Sigmoid colon (tissue), 7 donors: ENCODE data around the gene PDZRN3. TPM values are rescaled to one million over a fixed set of nuclear protein-coding genes. Genes with fewer than 3 reads are reported as not detected.

Experiments used
- DNase-seq: peaks from one replicate; pipeline ENCODE4 v3.0.0-alpha.2; 2019
- H3K27ac ChIP-seq, 4 donors: fragments of 200-600 bp; sonication (generic); one replicate each; pipeline ENCODE4 v1.5.1; 2016 to 2019; ENCODE audit warnings: mild to moderate bottlenecking in 1 of 4
- H3K27me3 ChIP-seq, 3 donors: fragments of 200-600 bp; sonication (generic); one replicate each; pipeline ENCODE4 v1.5.1; 2019; ENCODE audit warnings: mild to moderate bottlenecking in 1 of 3
- H3K36me3 ChIP-seq, 4 donors: fragments of 200-600 bp; sonication (generic); one replicate each; pipeline ENCODE4 v1.5.1; 2016 to 2019
- H3K4me1 ChIP-seq, 4 donors: fragments of 200-600 bp; sonication (generic); one replicate each; pipeline ENCODE4 v1.5.1; 2017 to 2019
- H3K4me3 ChIP-seq, 4 donors: fragments of 200-600 bp; sonication (generic); one replicate each; pipeline ENCODE4 v1.5.1; 2017 to 2019; ENCODE audit warnings: mild to moderate bottlenecking in 2 of 4, moderate library complexity in 1 of 4
- H3K9me3 ChIP-seq, 4 donors: fragments of 200-600 bp in 3 of 4; sonication (generic) in 3 of 4; one replicate each; pipeline versions ENCODE4 v1.5.1 to v1.6.1; 2013 to 2019
- EP300 ChIP-seq, 4 donors: sonication (generic); formaldehyde crosslinking; IDR thresholded peaks; one replicate each; pipeline ENCODE4 v1.6.1; 2017; ENCODE audit warnings: antibody characterized with exemption in 4 of 4
- POLR2A ChIP-seq, 2 donors: fragments of 450-650 bp; IDR thresholded peaks; one replicate each; pipeline ENCODE4 v1.6.1; 2016; ENCODE audit warnings: antibody characterized with exemption in 2 of 2, mild to moderate bottlenecking in 2 of 2, moderate library complexity in 2 of 2
- POLR2AphosphoS5 ChIP-seq, 4 donors: sonication (generic); formaldehyde crosslinking; IDR thresholded peaks; one replicate each; pipeline ENCODE4 v1.6.1; 2017; ENCODE audit warnings: antibody characterized with exemption in 4 of 4
- WGBS, 2 donors: extraction: QIAGEN DNeasy Blood & Tissue Kit; methylation state at CpG; one replicate each; pipeline ENCODE4 v1.1.7; 2013; 5-methylcytosine and 5-hydroxymethylcytosine counted together
- intact Hi-C: fragments of 100-400 bp; cut with DNase I; formaldehyde crosslinking; loops from one replicate; pipeline ENCODE4 v1.15.1; 2023
- polyA plus RNA-seq, 3 donors: library from polyadenylated mRNA; stranded (reverse); fragments of 200-250 nt; gene quantifications; one replicate each; pipeline ENCODE4 v1.2.3, GENCODE V29; 2013
- total RNA-seq, 4 donors: library from RNA; depleted of rRNA; stranded (reverse); fragments of >200 nt; gene quantifications; one replicate each; pipeline ENCODE4 v1.1.0, GENCODE V29; 2016
- TF ChIP-seq, protein P1 (sequence below), 4 experiments: fragments of 450-650 bp in 3 of 4; fragments of 200-600 bp in 1 of 4; IDR thresholded peaks; one replicate each; pipeline ENCODE4 v1.5.1; 2016 to 2019; ENCODE audit warnings: antibody characterized with exemption in 4 of 4, mild to moderate bottlenecking in 3 of 4, moderate library complexity in 2 of 4
- donor health status: healthy with polysubstance abuse.
- donor health status: Bipolar disorder and iron deficiency.
- donor health status: healthy.

The PDZRN3 gene
- total and polyA plus RNA-seq, 7 donors: 7.2 to 209 (median 172) TPM

DNA sequence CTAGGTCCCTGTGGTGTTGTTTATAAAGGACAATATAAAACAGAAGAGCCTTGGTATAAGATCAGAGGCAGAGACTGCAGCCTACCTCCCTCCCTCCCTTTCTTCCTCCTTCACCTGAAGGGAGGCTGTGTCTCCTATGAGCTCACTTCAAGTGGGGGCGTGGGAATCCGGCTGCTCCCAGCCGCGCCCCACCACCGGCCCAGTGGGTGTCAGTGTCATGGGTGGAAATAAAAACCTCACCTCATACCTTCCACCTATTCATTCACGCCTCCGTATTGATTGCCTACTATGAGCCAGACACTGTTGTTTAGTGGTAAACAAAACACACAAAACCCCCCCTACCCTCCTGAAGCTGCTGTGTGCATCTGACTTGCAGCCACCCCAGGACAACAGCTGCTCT lies 181.9 kb downstream of the PDZRN3 start:
- intact Hi-C loops: no loop called here
- TF ChIP-seq POLR2AphosphoS5 (IDR thresholded peaks at IDR 0.05): no peak
- no peak for TF ChIP-seq EP300 (IDR thresholded peaks at IDR 0.05)
- DNase-seq: no peak
- no peaks in the 10 kb centered on the region for H3K27me3 ChIP-seq
- no peak overlapping the region for H3K4me3 ChIP-seq
- peak overlapping the region in 2 of 4 donors; percentile 23 to 34 for H3K27ac ChIP-seq
- no peaks in the 10 kb centered on the region for H3K36me3 ChIP-seq
- no peaks in the 10 kb centered on the region for H3K9me3 ChIP-seq
- 77 to 83% methylated on average over 7 of the region's 7 CpGs for WGBS, 2 donors
- peaks cover 0 to 76% (median 59%) of the 10 kb centered on the region in 4 donors for H3K4me1 ChIP-seq

DNA sequence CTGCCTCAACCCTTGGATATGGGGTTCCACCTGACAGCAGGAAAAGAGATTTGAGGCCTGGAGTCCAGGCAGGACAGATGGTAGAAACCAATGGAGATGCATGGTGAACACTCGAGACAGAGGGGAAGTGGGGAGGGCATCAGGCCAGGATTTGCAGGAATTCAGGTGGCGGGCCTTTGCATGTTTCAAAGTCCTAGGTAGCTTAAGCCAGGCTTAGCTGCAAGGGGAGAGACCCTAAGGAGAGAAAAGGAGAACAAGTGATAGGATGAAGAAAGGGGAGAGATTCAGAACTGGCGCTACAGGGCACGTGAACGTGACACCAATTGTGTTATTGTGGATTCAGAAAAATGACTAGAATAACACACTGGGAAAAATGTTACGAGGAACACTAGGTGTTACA lies 182.6 kb downstream of the PDZRN3 start:
- WGBS, 2 donors: 91 to 94% methylated on average over 6 of the region's 6 CpGs
- no peak overlapping the region for H3K4me3 ChIP-seq
- TF ChIP-seq POLR2AphosphoS5 (IDR thresholded peaks at IDR 0.05): no peak
- TF ChIP-seq, protein P1, sequence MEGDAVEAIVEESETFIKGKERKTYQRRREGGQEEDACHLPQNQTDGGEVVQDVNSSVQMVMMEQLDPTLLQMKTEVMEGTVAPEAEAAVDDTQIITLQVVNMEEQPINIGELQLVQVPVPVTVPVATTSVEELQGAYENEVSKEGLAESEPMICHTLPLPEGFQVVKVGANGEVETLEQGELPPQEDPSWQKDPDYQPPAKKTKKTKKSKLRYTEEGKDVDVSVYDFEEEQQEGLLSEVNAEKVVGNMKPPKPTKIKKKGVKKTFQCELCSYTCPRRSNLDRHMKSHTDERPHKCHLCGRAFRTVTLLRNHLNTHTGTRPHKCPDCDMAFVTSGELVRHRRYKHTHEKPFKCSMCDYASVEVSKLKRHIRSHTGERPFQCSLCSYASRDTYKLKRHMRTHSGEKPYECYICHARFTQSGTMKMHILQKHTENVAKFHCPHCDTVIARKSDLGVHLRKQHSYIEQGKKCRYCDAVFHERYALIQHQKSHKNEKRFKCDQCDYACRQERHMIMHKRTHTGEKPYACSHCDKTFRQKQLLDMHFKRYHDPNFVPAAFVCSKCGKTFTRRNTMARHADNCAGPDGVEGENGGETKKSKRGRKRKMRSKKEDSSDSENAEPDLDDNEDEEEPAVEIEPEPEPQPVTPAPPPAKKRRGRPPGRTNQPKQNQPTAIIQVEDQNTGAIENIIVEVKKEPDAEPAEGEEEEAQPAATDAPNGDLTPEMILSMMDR (IDR thresholded peaks at IDR 0.05): no peak
- TF ChIP-seq EP300 (IDR thresholded peaks at IDR 0.05): no peak
- no peak for TF ChIP-seq POLR2A (IDR thresholded peaks at IDR 0.05)
- no peaks in the 10 kb centered on the region for H3K9me3 ChIP-seq
- H3K4me1 ChIP-seq: peaks cover 0 to 76% (median 57%) of the 10 kb centered on the region in 4 donors
- peak overlapping the region in 3 of 4 donors; percentile 18 to 33 (median 23) for H3K27ac ChIP-seq
- intact Hi-C loops: no loop called here
- H3K36me3 ChIP-seq: no peaks in the 10 kb centered on the region
- no peak for DNase-seq
- no peaks in the 10 kb centered on the region for H3K27me3 ChIP-seq

DNA sequence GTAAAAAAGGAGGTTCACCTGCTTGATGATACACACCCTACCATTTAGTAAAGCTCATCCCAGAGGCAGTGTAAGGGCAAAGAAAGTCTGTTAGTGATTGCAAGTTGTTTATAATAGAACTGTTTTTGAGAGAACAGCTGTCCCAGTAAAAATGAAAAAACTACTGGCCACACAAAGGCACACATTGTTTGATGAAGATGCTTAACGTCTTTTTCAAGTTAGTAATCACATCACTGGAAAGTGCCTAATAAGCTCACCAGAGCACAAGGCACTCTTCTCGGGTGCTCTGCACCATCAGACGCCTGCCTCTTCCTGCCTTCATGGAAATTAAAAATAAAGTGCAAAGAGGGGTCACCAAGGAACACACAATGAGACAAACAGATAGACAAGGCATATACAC lies 186.9 kb downstream of the PDZRN3 start:
- intact Hi-C loops: no loop called here
- Histone ChIP-seq H3K27me3 (no peaks in the 10 kb centered on the region), H3K4me1 (peaks cover 0 to 77% (median 65%) of the 10 kb centered on the region in 4 donors), H3K4me3 (no peak overlapping the region), H3K27ac (peak overlapping the region; percentile 42 to 74 (median 55)), H3K36me3 (no peaks in the 10 kb centered on the region), H3K9me3 (no peaks in the 10 kb centered on the region)
- no peak for TF ChIP-seq POLR2A (IDR thresholded peaks at IDR 0.05)
- TF ChIP-seq, protein P1 (IDR thresholded peaks at IDR 0.05): no peak
- peak in 3 of 4 donors; percentile 34 to 46 (median 43) for TF ChIP-seq POLR2AphosphoS5 (IDR thresholded peaks at IDR 0.05)
- TF ChIP-seq EP300 (IDR thresholded peaks at IDR 0.05): no peak
- WGBS, 2 donors: 26 to 56% methylated on average over 3 of the region's 3 CpGs
- DNase-seq: no peak

GRCh38 chr3:73435055-73435454 lies 189.7 kb downstream of the PDZRN3 start:
- WGBS, 2 donors: 28 to 69% methylated on average over 11 of the region's 11 CpGs
- Histone ChIP-seq H3K36me3 (no peaks in the 10 kb centered on the region), H3K4me1 (peaks cover 0 to 93% (median 77%) of the 10 kb centered on the region in 4 donors), H3K27me3 (no peaks in the 10 kb centered on the region), H3K4me3 (no peak overlapping the region), H3K27ac (peak overlapping the region in 2 of 4 donors; percentile 74 to 81), H3K9me3 (no peaks in the 10 kb centered on the region)
- intact Hi-C loops: no loop called here
- no peak for DNase-seq
- TF ChIP-seq EP300 (IDR thresholded peaks at IDR 0.05) (no peak), POLR2AphosphoS5 (IDR thresholded peaks at IDR 0.05) (no peak), POLR2A (IDR thresholded peaks at IDR 0.05) (no peak)
- TF ChIP-seq, protein P1 (IDR thresholded peaks at IDR 0.05): no peak

- H3K9me3 ChIP-seq: no peaks in the 10 kb centered on the region
- DNase-seq: no peak
- 68 to 78% methylated on average over 14 of the region's 14 CpGs for WGBS, 2 donors
- H3K36me3 ChIP-seq: no peaks in the 10 kb centered on the region
- peak overlapping the region in 3 of 4 donors; percentile 13 to 27 (median 18) for H3K4me3 ChIP-seq
- TF ChIP-seq POLR2AphosphoS5 (IDR thresholded peaks at IDR 0.05) (peak in 1 of 4 donors; percentile 34), EP300 (IDR thresholded peaks at IDR 0.05) (no peak)
- peaks cover 0 to 92% (median 71%) of the 10 kb centered on the region in 4 donors for H3K4me1 ChIP-seq
- no peaks in the 10 kb centered on the region for H3K27me3 ChIP-seq
- intact Hi-C loops: no loop called here
- peak overlapping the region in 3 of 4 donors; percentile 61 to 81 (median 74) for H3K27ac ChIP-seq
Measured at GRCh38 chr3:73433687-73434086, 191.1 kb downstream of the PDZRN3 start.

DNA sequence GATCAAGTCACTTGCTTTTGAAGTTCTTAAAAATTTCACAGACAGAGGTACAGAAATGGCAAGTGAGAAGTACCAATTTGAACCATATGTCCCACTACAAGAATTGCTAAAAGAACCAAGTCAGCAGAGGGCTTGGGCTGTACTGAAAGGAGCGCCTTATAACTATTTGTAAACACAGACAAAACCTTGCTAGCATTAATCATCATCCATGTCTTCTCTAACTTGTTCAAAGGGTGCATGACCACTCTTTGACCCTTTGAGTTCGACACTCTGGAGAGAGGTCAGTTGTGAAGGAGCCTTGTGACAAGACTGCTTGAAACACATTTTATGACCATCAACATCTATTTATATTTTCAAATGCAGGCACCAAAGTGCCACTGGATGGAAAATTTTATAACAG lies 191.7 kb downstream of the PDZRN3 start:
- WGBS, 2 donors: 73 to 77% methylated on average over 2 of the region's 2 CpGs
- TF ChIP-seq, protein P1 (IDR thresholded peaks at IDR 0.05): no peak
- TF ChIP-seq POLR2A (IDR thresholded peaks at IDR 0.05): no peak
- TF ChIP-seq EP300 (IDR thresholded peaks at IDR 0.05): no peak
- TF ChIP-seq POLR2AphosphoS5 (IDR thresholded peaks at IDR 0.05): no peak
- intact Hi-C loops: no loop called here
- Histone ChIP-seq H3K27me3 (no peaks in the 10 kb centered on the region), H3K4me3 (peak overlapping the region in 3 of 4 donors; percentile 12 to 27 (median 18)), H3K36me3 (no peaks in the 10 kb centered on the region), H3K4me1 (peaks cover 0 to 92% (median 68%) of the 10 kb centered on the region in 4 donors), H3K27ac (peak overlapping the region in 3 of 4 donors; percentile 61 to 81 (median 74)), H3K9me3 (no peaks in the 10 kb centered on the region)
- DNase-seq: no peak
